Panc1 (cell line): Measurements from ENCODE around the gene OTOP2. TPM values are rescaled to one million over a fixed set of nuclear protein-coding genes. Genes with fewer than 3 reads are reported as not detected.

Experiments used
- ATAC-seq: fragments of 200-7000 bp; cut with Tn5 transposase; 2 replicates; pipeline ENCODE4 v1.9.1; 2020; ENCODE audit warnings: mild to moderate bottlenecking, moderate library complexity
- BruUV-seq: library from RNA; stranded (reverse); fragments of 400-500 nt; replicated peaks from 2 replicates; lab custom pipeline; 2021; lab: Mats Ljungman, UMichigan
- CTCF ChIA-PET: fragments of 300-600 bp; sonication (Branson Sonifier 250); formaldehyde crosslinking; loops from one replicate; lab custom pipeline; 2022; ENCODE audit warnings: antibody characterized with exemption; lab: Charles Lee
- POLR2A ChIA-PET: fragments of 300-600 bp; sonication (Branson Sonifier 250); formaldehyde crosslinking; loops from one replicate; lab custom pipeline; 2022; ENCODE audit warnings: antibody characterized with exemption; lab: Charles Lee
- DNase-seq: peaks from one replicate; pipeline ENCODE4 v3.0.0-alpha.2; 2010; ENCODE audit warnings: low read depth, low spot score
- H3K27ac ChIP-seq: 2 replicates; pipeline ENCODE4 v1.5.1; 2011; ENCODE audit warnings: mild to moderate bottlenecking, low read length, inconsistent platforms
- H3K27me3 ChIP-seq: fragments of 200-500 bp; sonication (Bioruptor generic); 2 replicates; pipeline ENCODE4 v1.6.0; 2014; ENCODE audit warnings: low read length, inconsistent platforms; ENCODE audit not compliant: control insufficient read depth, insufficient read depth
- H3K36me3 ChIP-seq: fragments of 200-500 bp; sonication (Bioruptor generic); 2 replicates; pipeline ENCODE4 v1.5.1; 2014; ENCODE audit warnings: inconsistent platforms, mild to moderate bottlenecking, low read length, moderate library complexity; ENCODE audit not compliant: control insufficient read depth, insufficient read depth
- H3K4me1 ChIP-seq: 2 replicates; pipeline ENCODE4 v1.5.1; 2011; ENCODE audit warnings: inconsistent platforms, mild to moderate bottlenecking, low read length, moderate library complexity; ENCODE audit not compliant: control insufficient read depth, insufficient read depth
- H3K4me3 ChIP-seq, 2 experiments: 2 replicates each; pipeline ENCODE4 v1.5.1; 2011 to 2012; ENCODE audit warnings: low read depth in 2 of 2, low read length in 2 of 2, mild to moderate bottlenecking in 2 of 2, inconsistent platforms in 1 of 2, moderate library complexity in 1 of 2
- H3K9me3 ChIP-seq: fragments of 200-500 bp; sonication (Bioruptor generic); 2 replicates; pipeline ENCODE4 v1.5.1; 2014; ENCODE audit warnings: low read depth, mild to moderate bottlenecking, inconsistent platforms, low read length, moderate library complexity; ENCODE audit not compliant: control insufficient read depth, insufficient read depth
- CTCF ChIP-seq: fragments of 450-650 bp; IDR thresholded peaks from 2 replicates; pipeline ENCODE4 v1.5.1; 2017; ENCODE audit warnings: mild to moderate bottlenecking
- POLR2AphosphoS5 ChIP-seq: IDR thresholded peaks from 2 replicates; pipeline ENCODE4 v1.6.1; 2012; ENCODE audit warnings: mild to moderate bottlenecking, low read depth, low read length, moderate library complexity
- REST ChIP-seq, 2 experiments: IDR thresholded peaks; 2 replicates each; pipeline ENCODE4 v1.6.1; 2011 to 2012; ENCODE audit warnings: low read depth in 2 of 2, control low read depth in 1 of 2, low read length in 1 of 2, mild to moderate bottlenecking in 1 of 2, moderate library complexity in 1 of 2; ENCODE audit not compliant: insufficient read depth in 1 of 2
- SIN3A ChIP-seq: IDR thresholded peaks from 2 replicates; pipeline ENCODE4 v1.6.1; 2012; ENCODE audit warnings: low read depth, mild to moderate bottlenecking, low read length, moderate library complexity, borderline replicate concordance; ENCODE audit not compliant: insufficient read depth
- TCF7L2 ChIP-seq: IDR thresholded peaks from 2 replicates; pipeline ENCODE4 v1.6.1; 2011; ENCODE audit warnings: mild to moderate bottlenecking, low read depth, low read length, inconsistent platforms
- in situ Hi-C: cut with HindIII; loops from 2 replicates; pipeline ENCODE4 v1.10.0; 2016; ENCODE audit warnings: low sequenced_read_pairs, low pct_unique_long_range_greater_than_20kb
- intact Hi-C: fragments of 100-400 bp; cut with micrococcal nuclease; formaldehyde crosslinking; loops from one replicate; pipeline ENCODE4 v1.10.0; 2022; ENCODE audit not compliant: unreplicated experiment
- total RNA-seq: library from RNA; stranded (reverse); gene quantifications from one replicate; pipeline ENCODE4 v1.2.1, GENCODE V29; 2021; ENCODE audit not compliant: unreplicated experiment

Gene OTOP2
- total RNA-seq, 1 experiment from 2014 or later = not detected

GRCh38 chr17:74888469-74888868, 35.6 kb upstream of the OTOP2 start:
- H3K36me3 ChIP-seq = no peaks in the 10 kb centered on the region
- ATAC-seq (no peak), DNase-seq (no peak)
- ChIA-PET POLR2A (no interaction called here), CTCF (no interaction called here)
- H3K27ac ChIP-seq = no peak overlapping the region
- H3K4me1 ChIP-seq = no peaks in the 10 kb centered on the region
- no peak for TF ChIP-seq SIN3A
- no peak for TF ChIP-seq TCF7L2
- no peak for TF ChIP-seq REST (IDR thresholded peaks at IDR 0.05; ENCODE audit: insufficient read depth in 1 of 2, low read depth in 2 of 2, low read length in 1 of 2)
- H3K9me3 ChIP-seq = no peaks in the 10 kb centered on the region
- no TSS peak for BruUV-seq
- in situ Hi-C loops (no loop called here), intact Hi-C loops (no loop called here)
- H3K27me3 ChIP-seq = no peaks in the 10 kb centered on the region; the same call in 1 of the 2 replicates
- no peak overlapping the region for H3K4me3 ChIP-seq

- CTCF ChIA-PET = interaction anchor here (1.0 kb wide), 1 partner anchor 33 kb away, joined by 3 read pairs; the partner anchor contains the start of gene OTOP2
- intact Hi-C loops (no loop called here), in situ Hi-C loops (no loop called here)
- H3K27ac ChIP-seq = no peak overlapping the region
- no TSS peak for BruUV-seq
- H3K4me1 ChIP-seq = no peaks in the 10 kb centered on the region
- no peak overlapping the region for H3K4me3 ChIP-seq
- H3K9me3 ChIP-seq = no peaks in the 10 kb centered on the region
- H3K27me3 ChIP-seq = peaks cover 12% of the 10 kb centered on the region
- TF ChIP-seq SIN3A (no peak), CTCF (no peak), POLR2AphosphoS5 (no peak), REST (IDR thresholded peaks at IDR 0.05; ENCODE audit: insufficient read depth in 1 of 2, low read depth in 2 of 2, low read length in 1 of 2) (no peak), TCF7L2 (no peak)
- POLR2A ChIA-PET = no interaction called here
- no peak for ATAC-seq
- DNase-seq = no peak
- no peaks in the 10 kb centered on the region for H3K36me3 ChIP-seq
These were observed 33.5 kb upstream of the OTOP2 start for GRCh38 chr17:74890554-74890953.
